Liver (tissue), 3 donors: ENCODE data around the gene HAPLN1.

Experiments used
- ATF3 ChIP-seq: IDR thresholded peaks from 2 replicates; pipeline ENCODE4 v1.6.1; 2016; ENCODE audit warnings: antibody characterized with exemption
- CTCF ChIP-seq: fragments of 150-350 bp; IDR thresholded peaks from 2 replicates; pipeline ENCODE4 v1.5.1; 2017; ENCODE audit warnings: improper control_type of control experiment, low read depth, low read length; ENCODE audit not compliant: missing input control
- GABPA ChIP-seq, 2 donors: IDR thresholded peaks in 1 of 2; conservative IDR thresholded peaks in 1 of 2; 2 replicates each; pipeline ENCODE4 v1.6.1; 2016; ENCODE audit warnings: antibody characterized with exemption in 2 of 2, mild to moderate bottlenecking in 1 of 2, moderate library complexity in 1 of 2
- HNF4G ChIP-seq: IDR thresholded peaks from 2 replicates; pipeline ENCODE4 v1.6.1; 2016; ENCODE audit warnings: antibody characterized with exemption
- RAD21 ChIP-seq, 2 donors: IDR thresholded peaks; 2 replicates each; pipeline ENCODE4 v1.6.1; 2016; ENCODE audit warnings: antibody characterized with exemption in 2 of 2, mild to moderate bottlenecking in 2 of 2
- REST ChIP-seq: IDR thresholded peaks from 2 replicates; pipeline ENCODE4 v1.6.1; 2016; ENCODE audit warnings: antibody characterized with exemption, mild to moderate bottlenecking
- RXRA ChIP-seq, 2 donors: IDR thresholded peaks; 2 replicates each; pipeline ENCODE4 v1.6.1; 2017 to 2018; ENCODE audit warnings: antibody characterized with exemption in 2 of 2, mild to moderate bottlenecking in 1 of 2
- TAF1 ChIP-seq: conservative IDR thresholded peaks from 2 replicates; pipeline ENCODE4 v1.6.1; 2016; ENCODE audit warnings: antibody characterized with exemption, mild to moderate bottlenecking
- YY1 ChIP-seq: IDR thresholded peaks from 2 replicates; pipeline ENCODE4 v1.6.1; 2016; ENCODE audit warnings: antibody characterized with exemption, mild to moderate bottlenecking
- TF ChIP-seq, protein P1 (sequence below): IDR thresholded peaks from 2 replicates; pipeline ENCODE4 v1.6.1; 2016; ENCODE audit warnings: antibody characterized with exemption
- TF ChIP-seq, protein P2 (sequence below): IDR thresholded peaks from 2 replicates; pipeline ENCODE4 v1.6.1; 2016; ENCODE audit warnings: antibody characterized with exemption
- donor health status: healthy.
- donor health status: healthy.

DNA sequence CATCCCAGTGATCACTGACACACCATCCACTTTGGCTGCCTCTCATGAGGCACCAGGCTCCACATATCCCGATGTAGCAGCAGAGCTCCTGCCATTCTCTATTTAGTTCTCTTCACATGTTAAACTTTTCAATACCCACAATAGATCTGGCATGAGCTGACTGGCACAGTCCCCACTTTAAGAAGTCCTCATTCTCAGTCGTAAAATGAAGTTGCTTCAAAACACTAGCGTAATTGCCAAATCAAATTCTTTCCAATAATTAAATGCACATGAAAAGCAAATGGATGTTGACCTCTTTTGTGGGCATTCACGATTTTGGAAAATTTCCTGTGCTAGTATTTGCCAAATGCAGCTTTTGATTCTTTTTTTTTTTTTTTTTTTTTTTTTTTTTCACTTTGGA is 32.4 kb downstream of the HAPLN1 start:
- TF ChIP-seq GABPA (IDR thresholded peaks at IDR 0.05 in 1 of 2, conservative IDR thresholded peaks at IDR 0.05 in 1 of 2) (no peak), CTCF (no peak), REST (no peak), TAF1 (no peak), RXRA (IDR thresholded peaks at IDR 0.05) (no peak), YY1 (no peak), ATF3 (no peak), RAD21 (IDR thresholded peaks at IDR 0.05) (no peak), HNF4G (no peak)
- TF ChIP-seq, protein P1, sequence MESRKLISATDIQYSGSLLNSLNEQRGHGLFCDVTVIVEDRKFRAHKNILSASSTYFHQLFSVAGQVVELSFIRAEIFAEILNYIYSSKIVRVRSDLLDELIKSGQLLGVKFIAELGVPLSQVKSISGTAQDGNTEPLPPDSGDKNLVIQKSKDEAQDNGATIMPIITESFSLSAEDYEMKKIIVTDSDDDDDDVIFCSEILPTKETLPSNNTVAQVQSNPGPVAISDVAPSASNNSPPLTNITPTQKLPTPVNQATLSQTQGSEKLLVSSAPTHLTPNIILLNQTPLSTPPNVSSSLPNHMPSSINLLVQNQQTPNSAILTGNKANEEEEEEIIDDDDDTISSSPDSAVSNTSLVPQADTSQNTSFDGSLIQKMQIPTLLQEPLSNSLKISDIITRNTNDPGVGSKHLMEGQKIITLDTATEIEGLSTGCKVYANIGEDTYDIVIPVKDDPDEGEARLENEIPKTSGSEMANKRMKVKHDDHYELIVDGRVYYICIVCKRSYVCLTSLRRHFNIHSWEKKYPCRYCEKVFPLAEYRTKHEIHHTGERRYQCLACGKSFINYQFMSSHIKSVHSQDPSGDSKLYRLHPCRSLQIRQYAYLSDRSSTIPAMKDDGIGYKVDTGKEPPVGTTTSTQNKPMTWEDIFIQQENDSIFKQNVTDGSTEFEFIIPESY, result no peak
- TF ChIP-seq, protein P2, sequence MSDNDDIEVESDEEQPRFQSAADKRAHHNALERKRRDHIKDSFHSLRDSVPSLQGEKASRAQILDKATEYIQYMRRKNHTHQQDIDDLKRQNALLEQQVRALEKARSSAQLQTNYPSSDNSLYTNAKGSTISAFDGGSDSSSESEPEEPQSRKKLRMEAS, result no peak
